Activated naive CD4-positive, alpha-beta T cell treated with anti-CD3 and anti-CD28 coated beads, Interleukin-2, amount 50 U/mL, for 72 hours (primary cell): Measurements from ENCODE around the gene ZSCAN10. TPM values are rescaled to one million over a fixed set of nuclear protein-coding genes. Genes with fewer than 3 reads are reported as not detected.
A peak's percentile ranks its signal among the peaks of the same experiment; 100 is the strongest.
"Not testable (repeated sequence)": the region's sequence is repeated elsewhere in the genome, so short reads cannot be mapped to it uniquely, and the experiment has no call there.

Experiments
- ATAC-seq, 2 donors: fragments of 150-1000 bp; cut with Tn5 transposase; 2 replicates each; pipeline ENCODE4 v1.10.0; 2021; ENCODE audit warnings: mild to moderate bottlenecking in 2 of 2, moderate library complexity in 2 of 2
- DNase-seq, 2 donors: peaks; one replicate each; pipeline ENCODE4 v3.0.0; 2021 to 2022; ENCODE audit warnings: low spot score in 2 of 2
- H3K27ac Mint-ChIP-seq, 2 donors: one replicate each; pipeline ENCODE4 v1.8.0; 2022; ENCODE audit warnings: mild to moderate bottlenecking in 2 of 2, mixed read lengths in 2 of 2
- H3K36me3 Mint-ChIP-seq, 2 donors: one replicate each; pipeline ENCODE4 v1.8.0; 2022; ENCODE audit warnings: mixed read lengths in 2 of 2
- H3K9me3 Mint-ChIP-seq, 2 donors: one replicate each; pipeline ENCODE4 v1.8.0; 2022; ENCODE audit warnings: mixed read lengths in 2 of 2
- total RNA-seq, 2 donors: library from RNA; stranded (reverse); gene quantifications; one replicate each; pipeline ENCODE4 v1.2.3, GENCODE V29; 2022

Gene ZSCAN10
- total RNA-seq, 2 donors from 2014 or later = 0.14 to 0.68 TPM

GRCh38 chr16:3063625-3064386, 35.3 kb downstream of the ZSCAN10 start:
- Mint-ChIP-seq H3K36me3 (peaks cover 36 to 50% of the 10 kb centered on the region in 2 donors), H3K9me3 (peaks cover 0 to 4% of the 10 kb centered on the region in 2 donors), H3K27ac (peak overlapping the region; percentile 99 to 100)
- DNase-seq (no peak), ATAC-seq (no peak)

GRCh38 chr16:3062553-3062952, 36.5 kb downstream of the ZSCAN10 start:
- ATAC-seq (no peak), DNase-seq (no peak)
- H3K36me3 Mint-ChIP-seq = peaks cover 24 to 37% of the 10 kb centered on the region in 2 donors
- peak overlapping the region in 1 of 2 donors; percentile 99 for H3K27ac Mint-ChIP-seq
- H3K9me3 Mint-ChIP-seq = peaks cover 0 to 4% of the 10 kb centered on the region in 2 donors

- Mint-ChIP-seq H3K9me3 (peaks cover 0 to 4% of the 10 kb centered on the region in 2 donors), H3K36me3 (peaks cover 3 to 20% of the 10 kb centered on the region in 2 donors), H3K27ac (peak overlapping the region; percentile 94 to 98)
- no peak for DNase-seq
- ATAC-seq = no peak
Measured at GRCh38 chr16:3060339-3061127, 38.6 kb downstream of the ZSCAN10 start.

GRCh38 chr16:3059723-3060242, 39.3 kb downstream of the ZSCAN10 start:
- peaks cover 0 to 4% of the 10 kb centered on the region in 2 donors for H3K9me3 Mint-ChIP-seq
- peak overlapping the region; percentile 94 to 98 for H3K27ac Mint-ChIP-seq
- peak in 1 of 2 donors; percentile 1 for ATAC-seq
- no peak for DNase-seq
- H3K36me3 Mint-ChIP-seq = peaks cover 0 to 22% of the 10 kb centered on the region in 2 donors

GRCh38 chr16:3059041-3059722, 39.9 kb downstream of the ZSCAN10 start:
- ATAC-seq = peak; percentile 90
- H3K27ac Mint-ChIP-seq = peak overlapping the region; percentile 94 to 98
- DNase-seq = peak; percentile 92 to 98
- H3K36me3 Mint-ChIP-seq = peaks cover 0 to 24% of the 10 kb centered on the region in 2 donors
- H3K9me3 Mint-ChIP-seq = peaks cover 0 to 4% of the 10 kb centered on the region in 2 donors

- ATAC-seq (peak; percentile 32 to 48), DNase-seq (no peak)
- Mint-ChIP-seq H3K36me3 (peaks cover 0 to 19% of the 10 kb centered on the region in 2 donors), H3K9me3 (peaks cover 0 to 4% of the 10 kb centered on the region in 2 donors), H3K27ac (peak overlapping the region; percentile 74 to 94)
Measured at GRCh38 chr16:3058139-3059030, 40.7 kb downstream of the ZSCAN10 start.

GRCh38 chr16:3057181-3058138, 41.6 kb downstream of the ZSCAN10 start:
- ATAC-seq = no peak

GRCh38 chr16:3056336-3057180, 42.5 kb downstream of the ZSCAN10 start:
- DNase-seq (no peak), ATAC-seq (no peak)
- Mint-ChIP-seq H3K36me3 (peaks cover 0 to 12% of the 10 kb centered on the region in 2 donors), H3K27ac (peak overlapping the region in 1 of 2 donors; percentile 77), H3K9me3 (no peaks in the 10 kb centered on the region)

More at GRCh38 chr16:3057181-3058138, 41.6 kb downstream of the ZSCAN10 start:
- no peak for DNase-seq
- no peaks in the 10 kb centered on the region for H3K9me3 Mint-ChIP-seq
- H3K27ac Mint-ChIP-seq = peak overlapping the region; percentile 22 to 59
- H3K36me3 Mint-ChIP-seq = peaks cover 0 to 12% of the 10 kb centered on the region in 2 donors

- Mint-ChIP-seq H3K36me3 (peaks cover 0 to 12% of the 10 kb centered on the region in 2 donors), H3K27ac (peak overlapping the region; percentile 60 to 61)
- not testable (repeated sequence) for ATAC-seq, H3K9me3 Mint-ChIP-seq, DNase-seq
Measured at GRCh38 chr16:3055734-3056115, 43.4 kb downstream of the ZSCAN10 start.

- peaks cover 0 to 12% of the 10 kb centered on the region in 2 donors for H3K36me3 Mint-ChIP-seq
- DNase-seq = no peak
- ATAC-seq = no peak
- no peaks in the 10 kb centered on the region for H3K9me3 Mint-ChIP-seq
- peak overlapping the region; percentile 61 to 73 for H3K27ac Mint-ChIP-seq
Measured at GRCh38 chr16:3054965-3055733, 43.9 kb downstream of the ZSCAN10 start.

GRCh38 chr16:3053330-3053710, 45.8 kb downstream of the ZSCAN10 start:
- ATAC-seq = peak; percentile 9 to 24
- Mint-ChIP-seq H3K27ac (peak overlapping the region in 1 of 2 donors; percentile 8), H3K36me3 (peaks cover 0 to 12% of the 10 kb centered on the region in 2 donors)
- H3K9me3 Mint-ChIP-seq, DNase-seq: not testable (repeated sequence)

GRCh38 chr16:3052571-3053329, 46.3 kb downstream of the ZSCAN10 start:
- H3K27ac Mint-ChIP-seq, DNase-seq: not testable (repeated sequence)
- H3K36me3 Mint-ChIP-seq = peaks cover 0 to 12% of the 10 kb centered on the region in 2 donors

GRCh38 chr16:3051494-3051893, 47.6 kb downstream of the ZSCAN10 start:
- H3K27ac Mint-ChIP-seq = no peak overlapping the region
- ATAC-seq = no peak
- peaks cover 0 to 12% of the 10 kb centered on the region in 2 donors for H3K36me3 Mint-ChIP-seq
- no peaks in the 10 kb centered on the region for H3K9me3 Mint-ChIP-seq
- DNase-seq = no peak

More at GRCh38 chr16:3052571-3053329, 46.3 kb downstream of the ZSCAN10 start:
- peak; percentile 77 to 78 for ATAC-seq
- H3K9me3 Mint-ChIP-seq = not testable (repeated sequence)
